NCI-H1105 treated with DMSO at 0.1 percent for 48 hours (cell line): ENCODE measurements around the gene DCLK1.

ENCODE experiments used
- DNase-seq: peaks from one replicate; lab custom pipeline; 2025; lab: John Stamatoyannopoulos, UW

DCLK1 gene

DNA sequence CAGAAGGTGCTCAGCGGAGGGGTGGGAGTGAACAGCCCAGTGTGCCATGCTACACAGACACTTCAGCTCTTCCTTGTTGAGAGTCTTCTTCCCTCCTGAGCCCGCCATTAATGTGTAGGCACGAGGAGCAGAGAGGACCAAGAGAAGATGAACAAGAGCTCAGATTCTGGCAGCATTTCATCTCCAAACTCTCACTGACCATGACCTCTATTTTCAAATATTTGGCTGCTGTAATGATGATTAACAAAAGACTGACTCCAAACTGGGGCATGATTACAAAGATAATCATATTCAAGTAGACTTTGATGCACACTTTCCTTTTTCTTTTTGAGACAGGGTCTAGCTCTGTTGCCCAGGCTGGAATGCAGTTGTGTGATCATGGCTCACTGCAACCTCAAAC lies 236.5 kb downstream of the DCLK1 start:
- no peak for DNase-seq

DNA sequence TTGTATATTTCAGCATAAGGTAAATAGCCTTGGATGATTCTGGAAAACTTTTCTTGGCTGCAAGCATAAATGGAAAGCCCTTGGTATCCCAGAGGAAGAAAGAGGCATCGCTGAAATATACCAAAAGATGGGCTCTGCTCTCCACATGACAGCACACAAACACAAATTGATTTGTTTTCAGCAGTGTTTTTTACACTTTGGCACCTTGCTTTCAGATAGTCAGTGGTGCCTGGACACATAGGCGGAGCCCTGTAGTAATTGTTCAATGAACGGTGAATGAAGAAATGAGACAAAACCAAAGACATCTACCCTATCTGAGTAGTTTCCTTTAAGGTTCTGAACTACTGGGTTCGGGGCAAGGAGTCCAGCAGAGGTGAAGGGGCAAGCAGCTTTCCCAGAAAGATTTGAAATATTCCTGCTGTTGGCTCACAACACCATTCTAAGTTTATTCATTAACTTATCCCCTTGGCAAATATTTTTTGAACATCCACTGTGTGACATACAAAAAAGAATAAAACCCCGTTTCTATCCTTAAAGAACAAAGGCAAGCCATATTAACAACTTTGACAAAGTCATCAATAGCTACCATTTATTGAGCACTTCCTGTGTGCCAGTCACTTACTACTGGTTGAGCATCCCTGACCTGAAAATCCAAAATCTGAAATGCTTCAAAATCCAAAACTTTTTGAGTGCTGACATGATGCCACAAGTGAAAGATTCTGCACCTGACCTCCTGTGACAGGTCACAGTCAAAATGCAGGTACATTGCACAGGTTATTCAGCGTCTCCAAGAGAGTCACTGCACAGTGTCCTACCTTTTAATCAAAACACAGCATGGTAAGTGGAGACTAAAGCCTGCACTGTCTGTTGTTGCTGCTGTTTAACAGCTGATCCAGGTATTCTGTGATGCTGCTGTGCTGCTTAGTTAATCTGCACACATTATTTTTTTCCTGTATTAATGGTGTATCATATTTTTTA lies 238.1 kb downstream of the DCLK1 start:
- no peak for DNase-seq

DNA sequence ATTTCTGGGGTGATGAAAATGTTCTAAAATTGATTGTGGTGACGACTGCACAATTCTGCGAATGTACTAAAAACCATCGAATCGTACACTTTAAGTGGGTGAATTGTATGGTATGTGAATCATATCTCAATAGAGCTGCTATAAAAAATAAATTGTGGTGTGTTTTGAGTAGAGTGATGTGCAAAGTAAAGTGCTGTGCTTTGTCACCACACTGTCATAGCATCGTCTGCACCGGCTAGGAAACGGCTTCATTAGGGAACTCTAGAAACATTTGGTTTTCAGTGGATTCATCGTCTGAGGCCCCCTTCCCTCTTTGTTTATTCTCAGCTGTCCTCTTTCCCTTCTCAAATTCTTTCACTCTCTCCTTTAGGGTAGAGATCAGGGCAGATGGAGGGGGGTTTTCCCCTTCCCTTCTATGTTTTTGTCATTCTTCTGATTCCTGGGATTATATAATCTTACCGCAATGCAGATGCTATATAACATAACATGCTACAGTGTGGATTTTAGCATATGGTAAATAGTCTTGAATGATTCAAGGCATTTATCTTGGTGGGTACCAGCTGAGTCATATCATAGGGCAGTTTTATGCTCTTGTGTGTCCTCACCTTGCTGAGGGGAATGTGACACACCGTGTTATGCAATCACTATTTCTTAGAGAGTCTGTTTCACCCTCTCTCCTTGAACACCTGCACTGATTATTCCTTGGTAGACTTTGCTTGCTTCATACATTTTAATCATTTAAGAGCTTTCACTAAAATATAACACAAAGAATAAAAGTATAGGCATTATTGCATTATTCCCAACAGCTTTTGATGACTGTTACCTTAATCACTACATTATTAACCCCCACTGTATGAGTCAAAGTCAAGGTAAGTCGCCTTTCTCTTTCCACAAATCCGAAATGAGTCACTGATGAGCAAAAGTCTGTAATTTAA lies 239.4 kb downstream of the DCLK1 start:
- no peak for DNase-seq

DNA sequence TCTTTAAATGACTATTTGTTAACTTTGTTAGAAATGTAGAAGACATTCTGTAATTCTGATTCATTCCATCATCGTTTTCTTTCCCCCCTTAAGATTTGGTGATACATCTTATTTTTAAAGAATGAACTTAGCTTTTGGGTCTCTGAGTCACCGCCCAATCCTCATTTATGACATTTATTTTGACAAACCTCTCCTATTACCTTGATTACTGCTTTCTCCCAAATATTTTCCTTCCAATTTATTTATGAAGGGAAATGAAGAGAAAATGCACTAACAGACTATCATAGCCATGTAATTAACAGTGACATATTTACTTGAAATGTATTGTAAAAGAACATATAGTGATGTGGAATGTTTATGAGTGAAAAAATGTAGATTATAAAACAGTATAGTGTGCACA lies 241.6 kb downstream of the DCLK1 start:
- DNase-seq = no peak

DNA sequence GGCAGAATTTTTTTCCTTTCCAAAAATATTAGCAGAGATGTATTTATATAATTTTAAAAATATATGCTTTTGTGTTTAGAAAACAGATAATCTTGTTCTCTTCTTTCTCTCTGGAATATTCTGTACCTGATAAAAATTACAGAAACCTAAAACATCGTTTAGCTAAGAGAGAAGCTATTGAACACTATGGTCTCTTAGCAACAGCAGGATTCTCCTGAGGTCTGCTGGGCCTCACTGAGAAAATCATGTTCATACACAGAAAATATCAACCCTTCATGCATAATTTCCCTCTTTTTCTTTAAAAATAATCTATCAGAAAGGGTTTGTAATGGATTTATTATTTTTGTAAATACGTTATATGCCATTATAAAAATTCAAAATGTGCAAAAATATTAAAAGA lies 242.2 kb downstream of the DCLK1 start:
- DNase-seq = peak; percentile 9

DNA sequence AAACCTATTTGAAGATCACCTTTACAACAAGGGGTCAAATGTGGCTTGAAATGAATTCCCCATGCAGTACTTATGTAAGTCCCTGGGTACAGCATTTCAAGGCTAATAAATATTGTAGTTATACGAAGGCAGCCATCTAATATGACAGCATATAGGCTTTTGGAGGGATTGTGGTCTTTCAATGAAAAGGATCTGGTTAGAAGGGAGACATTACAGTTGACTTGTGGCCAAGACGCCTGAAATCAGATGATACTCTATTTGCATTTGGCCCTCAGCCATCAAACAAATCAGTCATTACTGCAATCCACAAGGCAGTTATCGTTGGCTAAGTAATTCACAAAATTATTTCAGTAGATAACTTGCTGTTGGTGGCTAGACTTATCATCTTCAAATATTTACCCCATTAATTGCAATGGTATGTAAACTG lies 242.7 kb downstream of the DCLK1 start:
- peak; percentile 85 for DNase-seq

DNA sequence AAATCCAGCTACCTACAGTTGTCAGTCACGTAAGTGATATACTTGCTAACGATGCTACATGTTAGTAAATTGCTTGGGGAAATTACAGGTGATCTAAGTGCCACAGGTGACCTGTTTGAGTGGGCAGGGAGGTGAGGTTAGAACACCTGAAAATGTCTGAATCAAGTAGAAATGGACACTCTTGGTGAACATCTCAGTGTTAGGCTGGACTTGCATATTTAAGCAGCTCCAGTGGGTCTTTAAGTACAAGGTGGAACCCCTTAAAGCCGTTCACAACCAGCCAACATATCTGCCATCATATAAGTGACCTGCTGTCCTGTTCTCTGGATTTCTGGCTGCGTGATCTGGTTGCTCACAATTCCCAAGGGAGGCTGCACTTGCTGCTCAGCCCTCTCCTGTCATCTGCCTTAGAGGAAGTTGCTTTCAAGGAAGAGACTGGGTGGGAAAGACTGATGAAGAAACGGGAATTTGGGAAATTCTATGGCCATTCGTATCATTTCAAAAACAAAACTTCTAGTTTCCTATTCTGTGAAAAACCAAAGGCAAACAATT lies 244.0 kb downstream of the DCLK1 start:
- DNase-seq = no peak

DNA sequence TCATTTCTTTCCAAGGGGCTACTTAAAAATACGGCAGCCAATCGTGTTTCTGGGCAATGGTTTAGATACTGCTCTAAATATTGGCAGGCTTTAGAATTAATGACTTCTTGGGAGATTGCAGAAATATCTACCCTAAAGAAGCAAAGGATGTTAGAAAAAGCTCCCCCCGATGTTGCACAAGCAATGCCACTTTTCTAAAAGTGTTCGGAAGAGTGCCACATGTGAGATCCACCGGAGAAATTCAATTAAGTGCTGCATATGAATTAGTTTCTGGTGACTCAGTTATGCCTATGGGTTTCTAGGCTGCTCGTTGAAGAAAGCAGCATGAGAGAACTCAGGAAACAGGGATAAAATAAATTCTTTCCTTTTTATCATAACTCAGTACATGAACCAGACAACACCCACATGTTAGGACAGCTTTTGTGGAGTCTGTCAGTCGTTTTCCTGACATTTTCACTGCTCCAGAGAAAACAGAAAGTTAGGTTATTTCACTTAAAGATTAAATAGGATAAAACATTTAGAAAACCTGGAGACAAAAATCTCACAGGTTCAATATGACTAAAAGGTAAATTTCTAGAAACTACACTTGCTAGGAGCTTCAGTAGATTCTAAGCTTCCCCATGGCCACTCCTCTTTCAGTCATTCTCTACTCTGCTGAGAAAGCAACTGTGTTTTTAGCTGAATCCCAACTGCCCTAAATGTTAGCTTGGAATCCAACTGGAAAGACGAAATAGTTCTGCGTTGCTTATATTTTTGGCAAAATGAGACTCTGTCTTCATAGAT lies 244.7 kb downstream of the DCLK1 start:
- DNase-seq = no peak

DNA sequence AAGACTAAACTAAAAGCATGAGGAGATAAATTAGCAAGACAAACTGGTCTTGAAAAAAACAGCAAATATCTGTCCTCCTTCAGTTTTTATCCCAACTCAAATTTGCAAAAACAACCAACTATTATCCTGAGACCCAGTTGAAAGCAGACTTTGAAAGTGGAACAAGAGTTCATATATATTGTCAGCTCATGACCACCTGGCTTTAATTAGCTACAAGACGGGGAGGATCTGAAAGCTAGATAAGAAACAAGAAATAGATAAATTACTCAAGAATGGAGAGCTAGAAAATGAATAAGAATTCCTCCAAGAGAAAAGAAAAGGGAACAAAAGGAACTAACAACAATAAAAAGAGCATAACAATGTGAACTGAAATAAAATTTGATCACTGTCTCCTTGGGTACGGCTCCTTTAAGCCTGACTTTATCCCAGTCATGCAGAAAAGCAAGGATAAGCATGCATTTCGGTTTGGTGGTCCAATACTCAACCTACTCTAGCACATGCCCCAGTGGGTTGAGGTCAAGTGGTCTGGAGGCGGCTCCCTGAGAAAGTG lies 246.9 kb downstream of the DCLK1 start:
- no peak for DNase-seq

DNA sequence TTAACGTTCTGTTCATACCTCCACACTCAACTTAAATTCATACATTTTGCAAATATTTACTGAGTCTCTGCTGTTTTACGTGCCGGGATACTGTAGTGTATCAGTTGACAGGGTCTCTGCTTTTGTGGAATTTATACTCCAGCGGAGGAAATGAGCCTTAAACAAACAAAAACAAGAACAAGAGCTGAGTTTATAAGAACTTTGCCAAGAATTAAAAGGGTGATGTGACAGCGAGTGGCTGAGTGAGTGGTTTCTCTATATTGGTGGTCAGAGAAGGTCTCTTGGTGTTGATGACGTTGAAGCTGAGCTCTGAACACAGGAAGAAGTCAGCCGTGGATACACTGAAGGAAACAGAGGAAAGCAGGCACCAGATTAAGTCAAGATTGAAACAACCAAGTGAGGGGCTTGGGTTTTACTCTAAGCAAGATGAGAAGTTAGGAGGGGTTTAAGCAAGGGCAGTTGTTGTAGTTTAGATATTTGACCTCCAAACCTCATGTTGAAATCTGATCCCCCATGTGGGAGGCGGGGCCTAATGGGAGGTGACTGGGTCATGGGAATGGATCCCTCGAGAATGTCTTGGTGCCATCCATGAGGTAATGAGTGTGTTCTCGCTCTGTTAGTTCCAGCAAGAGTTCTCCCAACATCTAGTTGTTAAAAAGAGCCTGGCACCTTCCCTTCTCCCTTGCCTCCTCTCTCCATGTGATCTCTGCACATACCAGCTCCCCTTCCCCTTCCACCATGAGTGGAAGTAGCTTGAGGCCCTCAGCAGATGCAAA lies 248.3 kb downstream of the DCLK1 start:
- no peak for DNase-seq

DNA sequence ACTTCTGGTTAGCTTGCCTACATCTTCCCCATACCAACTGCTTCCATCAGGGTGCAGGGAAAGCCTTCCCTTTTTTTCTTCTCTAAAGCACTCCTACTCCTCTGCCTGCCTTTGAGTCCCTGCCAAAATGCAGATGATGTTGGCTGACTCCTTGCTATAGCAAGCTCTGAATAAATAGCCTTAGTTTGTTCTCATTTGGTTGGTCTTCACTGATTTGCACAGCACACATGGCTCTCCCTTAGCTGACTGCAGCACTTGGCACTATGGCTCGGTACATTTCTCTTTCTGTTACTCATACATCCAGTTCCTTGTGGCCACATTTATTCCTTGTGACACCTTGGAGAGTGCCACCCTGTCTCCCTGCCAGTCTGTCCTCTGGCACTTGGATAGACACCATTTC lies 249.8 kb downstream of the DCLK1 start:
- peak; percentile 5 for DNase-seq

DNA sequence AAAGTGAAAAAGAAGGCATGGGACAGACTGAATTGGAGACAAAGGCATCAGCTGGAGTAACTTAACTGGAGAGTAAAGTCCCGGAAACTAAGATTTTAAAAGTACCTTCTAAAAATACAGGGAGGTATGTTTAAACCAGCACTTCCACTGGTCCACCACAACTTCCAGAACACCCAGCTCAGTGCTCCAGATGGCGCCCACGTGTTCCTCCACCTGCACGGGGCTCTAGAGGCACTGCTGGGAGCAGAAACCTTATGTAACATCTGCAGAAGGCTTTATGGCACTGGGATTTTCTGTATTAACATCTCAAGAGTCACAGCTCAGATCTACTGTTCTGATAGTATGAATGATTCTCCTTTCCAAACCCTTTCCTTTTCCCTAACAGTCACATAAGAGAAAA lies 252.1 kb downstream of the DCLK1 start:
- DNase-seq = no peak

DNA sequence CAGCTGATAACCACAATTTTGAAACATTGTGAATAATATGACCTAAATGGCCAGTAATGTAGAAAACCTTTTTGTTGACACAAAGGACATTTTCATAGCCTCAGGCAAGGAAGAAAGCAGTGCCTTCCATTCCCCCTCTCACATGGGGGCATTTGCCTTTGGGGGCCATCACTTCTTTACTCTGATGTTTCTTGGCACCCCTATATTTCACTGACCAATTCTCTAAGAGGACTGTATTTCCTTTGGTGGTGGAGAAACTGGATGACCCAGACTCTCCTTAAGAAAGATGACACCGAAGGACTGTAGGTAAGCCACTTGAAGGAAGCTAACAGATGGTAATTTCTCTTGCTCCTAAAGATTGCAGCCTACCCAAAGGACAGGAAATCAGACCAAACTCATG lies 254.6 kb downstream of the DCLK1 start:
- DNase-seq = no peak

DNA sequence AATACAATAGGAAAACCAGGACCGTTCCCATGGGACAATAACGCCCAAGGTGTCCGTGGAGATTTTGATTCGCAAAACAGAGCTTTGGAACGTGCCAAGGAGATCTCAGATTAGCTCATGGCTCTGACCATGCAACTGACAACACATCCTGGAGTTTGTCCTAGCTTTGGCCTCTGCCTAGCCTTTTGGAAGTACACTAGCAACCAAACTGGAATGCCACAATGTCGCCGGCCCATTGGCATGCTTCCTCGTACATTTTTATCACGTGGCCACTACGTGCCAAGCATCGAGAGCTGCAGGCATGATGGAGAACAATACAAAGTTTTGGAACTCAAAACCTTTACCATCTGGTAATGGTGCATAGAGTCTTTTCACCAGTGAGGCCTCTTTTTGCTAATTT lies 256.5 kb downstream of the DCLK1 start:
- DNase-seq = no peak

DNA sequence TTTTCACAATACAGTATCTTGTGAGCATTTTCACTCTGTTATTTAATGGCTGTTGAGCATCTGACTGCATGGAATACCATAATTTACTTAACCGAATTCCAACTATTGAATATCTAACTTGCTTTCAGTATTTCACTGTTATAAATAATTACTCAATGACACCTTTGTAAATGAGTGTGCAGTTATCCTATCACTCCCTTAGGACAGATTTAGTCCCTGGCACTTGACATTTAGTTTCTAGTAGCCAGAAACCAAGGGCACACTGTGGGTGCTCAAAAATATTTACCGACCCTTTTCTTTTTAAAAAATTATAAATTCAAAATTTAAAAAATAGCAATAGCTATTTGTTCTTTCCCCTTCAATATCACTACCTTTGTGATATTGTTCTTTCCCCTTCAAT lies 258.8 kb downstream of the DCLK1 start:
- no peak for DNase-seq

DNA sequence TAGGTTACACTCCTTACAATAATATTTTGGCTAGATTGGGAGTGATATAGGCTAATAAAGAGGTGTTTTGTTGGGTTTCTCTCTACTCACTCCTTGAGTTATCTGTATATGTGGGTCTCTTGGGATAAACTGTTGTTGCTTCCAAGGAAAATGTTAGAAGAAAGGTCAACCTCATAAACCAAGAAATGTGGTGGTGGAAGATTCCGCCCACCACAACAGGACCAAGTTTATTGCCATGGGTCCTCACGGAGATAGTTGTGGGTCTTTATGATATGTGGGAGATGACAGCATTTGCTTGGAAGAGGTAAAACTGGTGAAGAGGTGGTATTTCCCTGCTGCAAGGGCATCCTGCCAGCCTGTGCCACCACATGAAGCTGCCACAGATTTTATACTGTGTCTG lies 259.6 kb downstream of the DCLK1 start:
- DNase-seq = no peak

DNA sequence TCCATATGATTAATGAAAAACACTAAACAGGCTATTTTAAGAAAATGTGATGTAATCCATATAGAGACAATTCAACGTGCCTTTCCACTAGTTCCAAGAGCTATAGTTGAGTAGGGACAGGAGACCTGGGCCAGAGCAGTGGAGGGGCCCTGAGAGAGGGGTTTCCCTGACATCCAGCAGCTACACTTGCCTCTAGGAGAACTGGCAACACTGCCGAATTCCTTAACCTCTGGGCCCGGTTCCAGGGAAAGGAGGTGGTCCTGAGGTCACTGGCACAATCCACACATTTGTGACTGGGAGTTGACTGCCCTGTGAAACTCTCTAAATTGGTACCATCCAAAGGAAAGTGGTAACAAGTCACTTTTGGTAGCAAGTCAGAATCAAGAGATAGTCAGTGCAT lies 264.4 kb downstream of the DCLK1 start:
- no peak for DNase-seq

DNA sequence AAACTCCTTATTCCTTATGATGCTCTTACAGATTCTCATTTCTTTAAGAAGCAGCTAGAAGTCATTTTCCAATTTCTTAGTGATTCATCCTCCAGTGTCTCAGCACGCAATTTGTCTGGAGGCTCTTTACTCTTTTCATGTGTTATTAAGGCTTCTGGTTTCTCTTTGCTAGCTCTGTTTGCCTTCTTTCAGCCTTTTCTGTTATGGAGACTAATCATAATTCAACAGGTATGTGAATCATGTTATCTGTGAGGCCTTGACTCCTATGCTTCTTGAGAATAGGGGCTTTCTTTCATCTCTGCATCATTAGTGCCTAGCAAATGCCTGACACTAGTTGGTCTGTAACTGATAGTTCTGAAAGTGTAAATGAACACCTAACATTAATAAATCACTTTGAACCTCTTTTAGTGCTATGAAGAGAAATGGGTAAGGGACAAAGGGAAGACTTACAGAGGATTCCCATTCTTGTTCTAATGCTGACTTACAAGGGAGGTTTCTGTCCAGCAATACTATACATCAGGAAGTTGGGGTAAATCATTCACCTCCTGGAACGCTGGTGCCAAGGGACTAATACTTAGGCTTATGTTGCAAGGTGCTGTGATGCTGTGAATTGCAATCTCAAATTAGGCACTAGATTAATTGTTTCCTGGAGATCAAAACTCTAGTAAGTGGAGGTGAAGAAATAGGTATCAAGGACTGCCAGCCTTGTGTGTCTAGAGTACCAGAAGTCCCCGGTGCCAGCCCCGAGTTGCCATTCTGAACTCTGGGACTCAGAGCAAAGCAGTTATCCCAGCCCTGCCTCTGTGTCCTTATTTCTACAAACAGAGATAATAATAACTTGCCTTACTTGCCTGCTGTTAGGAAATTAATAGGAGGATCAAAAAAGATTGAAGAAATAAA lies 265.6 kb downstream of the DCLK1 start:
- no peak for DNase-seq

DNA sequence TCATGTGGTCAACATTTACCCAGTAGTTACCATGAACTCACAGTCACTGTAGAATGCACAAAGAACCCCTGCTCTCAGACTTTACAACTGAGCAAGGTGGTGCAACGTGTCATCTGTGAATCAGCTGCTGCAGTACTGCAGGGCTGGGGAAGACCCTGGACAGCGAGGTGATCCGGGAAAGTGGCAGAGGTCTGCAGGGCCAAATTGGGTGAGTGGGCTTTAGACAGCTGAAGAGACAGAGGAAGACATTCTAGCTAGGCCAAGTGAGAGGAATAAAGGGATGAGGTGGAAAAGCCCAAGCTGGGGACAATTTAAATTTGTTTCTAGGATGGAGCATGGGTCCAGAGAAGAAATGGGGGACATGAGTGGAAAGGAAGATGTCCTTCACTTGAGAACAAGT lies 270.5 kb downstream of the DCLK1 start:
- DNase-seq = no peak

DNA sequence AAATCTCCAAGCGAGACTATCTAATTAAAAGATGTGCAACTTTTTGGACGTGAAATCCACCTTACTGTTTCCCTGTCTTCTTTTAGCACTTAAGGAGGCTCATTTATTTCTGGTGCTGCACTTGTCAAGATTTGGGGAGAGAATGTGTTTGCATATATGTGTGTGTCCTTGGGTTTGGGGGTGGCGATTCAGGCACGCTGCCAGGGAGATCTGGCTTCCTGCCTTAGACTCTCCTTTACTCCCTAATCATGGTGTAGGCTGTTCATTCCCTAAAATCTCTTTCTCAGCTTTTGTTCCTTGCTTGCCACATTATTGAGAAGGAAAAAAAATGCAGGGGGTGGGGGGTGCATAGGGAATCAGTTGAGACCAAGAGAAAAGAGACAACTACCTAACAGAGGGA lies 271.2 kb downstream of the DCLK1 start:
- no peak for DNase-seq
